ENCODE data around the gene UBXN1. TPM values are rescaled to one million over a fixed set of nuclear protein-coding genes. Genes with fewer than 3 reads are reported as not detected.

UBXN1 gene
- total RNA-seq, 2 experiments from 2014 or later: 135 to 136 TPM

DNA sequence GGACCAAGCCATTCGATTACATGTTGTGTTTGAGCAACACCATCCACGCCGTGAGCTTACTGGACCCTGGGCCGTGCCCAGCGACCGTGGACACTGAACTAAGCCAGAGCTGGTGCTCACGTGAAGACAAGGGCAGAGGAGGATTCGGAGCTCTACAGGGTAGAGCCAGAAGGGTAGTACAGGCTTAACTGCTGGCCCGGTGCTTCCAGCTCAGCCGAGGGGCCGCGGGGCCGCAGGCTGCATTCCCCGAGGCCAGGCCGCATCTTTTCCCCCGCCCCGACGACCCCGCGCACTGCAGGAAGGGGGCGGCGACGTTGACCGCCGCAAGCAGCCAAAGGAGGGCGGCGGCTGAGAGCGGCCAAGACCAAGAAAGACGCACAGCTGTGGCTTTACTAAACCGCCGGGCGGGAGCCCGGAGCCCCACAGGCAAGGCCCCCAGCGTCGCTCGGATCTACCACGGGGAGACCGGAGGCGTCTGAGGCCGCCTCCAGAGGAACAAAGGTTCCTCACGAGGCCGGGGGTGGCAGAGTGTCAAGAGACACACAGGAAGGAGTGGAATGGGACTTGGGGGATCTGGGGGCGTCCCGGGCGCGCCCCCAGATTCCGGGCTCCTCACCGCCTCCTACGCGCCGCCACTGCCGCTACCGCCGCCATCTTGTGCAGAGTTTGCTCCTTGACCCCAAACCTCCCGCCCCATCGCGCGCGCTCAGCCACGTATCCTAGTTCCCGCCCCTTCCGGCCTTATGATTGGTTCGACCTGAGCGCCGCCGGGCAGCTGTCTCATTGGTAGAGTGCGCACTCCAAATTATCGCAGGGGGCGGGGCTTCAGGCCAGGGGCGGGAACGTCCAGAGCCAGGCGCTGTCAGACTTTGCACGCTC, 32.7 kb downstream of the UBXN1 start, which contains the start of gene GANAB:
TSS of gene GANAB (minus strand) at position 668 of the 879 bp plus-strand sequence. CDS start at position 654, 14 bp downstream.
- peak within 1 kb of the TSS; percentile 99 for H3K4me3 Mint-ChIP-seq
- peaks cover 24% of the 10 kb centered on the region for H3K4me1 Mint-ChIP-seq
- H3K27me3 Mint-ChIP-seq: no peaks in the 10 kb centered on the region
- POLR2A ChIA-PET: interaction anchor here (0.6 to 7.3 kb wide), 19 partner anchors 9 to 195 kb away, joined by 3 to 76 read pairs (median 7); partner anchors contain the start of genes B3GAT3, C11orf98, CSKMT and EEF1G
- peak within 1 kb of the TSS; percentile 96 for H3K27ac Mint-ChIP-seq
- DNase-seq: peak; percentile 96
- peaks cover 8% of the 10 kb centered on the region for H3K36me3 Mint-ChIP-seq
- peak; percentile 98 for ATAC-seq (ENCODE audit: low read depth)
- H3K9me3 Mint-ChIP-seq: no peaks in the 10 kb centered on the region

GRCh38 chr11:62645671-62645945, 33.3 kb downstream of the UBXN1 start:
- no peaks in the 10 kb centered on the region for H3K27me3 Mint-ChIP-seq
- H3K4me1 Mint-ChIP-seq: peaks cover 29% of the 10 kb centered on the region
- DNase-seq: no peak
- H3K4me3 Mint-ChIP-seq: peak overlapping the region; percentile 99
- H3K36me3 Mint-ChIP-seq: peaks cover 7% of the 10 kb centered on the region
- POLR2A ChIA-PET: interaction anchor here (0.7 to 7.3 kb wide), 16 partner anchors 8 to 195 kb away, joined by 3 to 76 read pairs (median 10); partner anchors contain the start of genes B3GAT3, C11orf98, CSKMT and EEF1G
- H3K9me3 Mint-ChIP-seq: no peaks in the 10 kb centered on the region
- ATAC-seq (ENCODE audit: low read depth): no peak
- peak overlapping the region; percentile 96 for H3K27ac Mint-ChIP-seq

DNA sequence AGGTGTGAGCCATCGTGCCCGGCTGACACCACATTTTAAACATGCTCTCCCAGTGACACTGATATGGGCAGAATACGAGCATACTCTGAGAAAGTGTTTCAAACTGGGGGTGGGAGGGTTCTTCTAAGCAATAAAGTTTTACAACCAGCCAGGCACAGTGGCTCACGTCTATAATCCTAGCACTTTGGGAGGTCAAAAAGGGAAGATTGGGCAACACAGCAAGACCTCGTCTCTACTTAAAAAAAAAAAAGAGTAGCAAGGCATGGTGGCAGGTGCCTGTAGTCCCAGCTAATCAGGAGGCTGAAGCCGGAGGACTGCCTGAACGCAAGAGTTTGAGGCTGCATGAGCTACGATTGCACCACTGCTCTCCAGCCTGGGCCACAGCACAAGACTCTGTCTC, 34.7 kb downstream of the UBXN1 start:
- Mint-ChIP-seq H3K9me3 (no peaks in the 10 kb centered on the region), H3K36me3 (peaks cover 15% of the 10 kb centered on the region), H3K27me3 (no peaks in the 10 kb centered on the region), H3K4me3 (peak overlapping the region; percentile 39), H3K4me1 (peaks cover 38% of the 10 kb centered on the region), H3K27ac (no peak overlapping the region)
- DNase-seq (no peak), ATAC-seq (ENCODE audit: low read depth) (no peak)
- POLR2A ChIA-PET: interaction anchor here (0.7 to 7.3 kb wide), 6 partner anchors 9 to 109 kb away, joined by 3 to 76 read pairs (median 10); partner anchors contain the start of genes B3GAT3, C11orf98, CSKMT and INTS5

DNA sequence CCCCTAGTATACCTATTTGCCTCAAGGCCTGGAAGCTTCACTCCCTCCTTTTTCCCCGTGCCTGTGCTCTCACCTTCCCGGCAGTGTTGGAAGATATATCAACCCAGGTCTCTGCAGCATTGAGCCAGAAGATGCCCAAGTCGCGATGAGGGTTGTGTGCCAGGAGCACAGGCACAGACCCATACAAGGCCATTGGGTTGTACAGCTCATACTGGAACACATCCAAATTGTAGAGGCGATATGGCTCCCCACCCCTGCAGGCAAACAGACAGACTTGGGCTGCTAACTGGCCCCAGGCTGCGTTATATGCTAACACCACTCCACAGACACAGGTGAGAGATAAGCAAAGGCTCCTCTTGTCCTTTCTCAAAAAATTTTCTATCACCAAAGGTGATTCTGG, 46.4 kb downstream of the UBXN1 start:
- H3K4me3 Mint-ChIP-seq: no peak overlapping the region
- no peaks in the 10 kb centered on the region for H3K27me3 Mint-ChIP-seq
- no peak for ATAC-seq (ENCODE audit: low read depth)
- no peak overlapping the region for H3K27ac Mint-ChIP-seq
- POLR2A ChIA-PET: interaction anchor here (1.0 to 1.6 kb wide), 3 partner anchors 8 to 13 kb away, joined by 3 to 5 read pairs (median 4); no protein-coding TSS in a partner anchor
- peaks cover 54% of the 10 kb centered on the region for H3K36me3 Mint-ChIP-seq
- no peak for DNase-seq
- H3K4me1 Mint-ChIP-seq: peaks cover 15% of the 10 kb centered on the region
- H3K9me3 Mint-ChIP-seq: no peaks in the 10 kb centered on the region

DNA sequence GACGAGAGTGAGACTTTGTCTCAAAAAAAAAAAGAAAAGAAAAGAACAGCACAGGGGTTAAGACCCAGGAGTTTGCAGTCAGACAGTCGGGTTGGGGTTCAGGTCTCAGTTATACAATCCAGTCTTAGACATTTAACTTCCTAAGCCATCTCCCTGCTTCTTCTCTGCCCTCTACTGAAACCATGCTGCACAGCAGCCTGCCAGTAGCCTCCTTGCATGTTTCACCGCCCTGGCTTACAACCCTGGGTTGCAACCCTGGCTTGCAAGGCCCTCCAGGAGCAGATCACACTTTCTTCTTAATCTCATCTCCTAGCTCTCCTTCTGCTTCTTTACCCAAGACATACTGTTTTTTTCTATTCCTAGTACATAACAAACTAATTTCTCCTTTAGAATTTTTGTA, 51.2 kb downstream of the UBXN1 start:
- peaks cover 4% of the 10 kb centered on the region for H3K4me1 Mint-ChIP-seq
- H3K27ac Mint-ChIP-seq: peak overlapping the region; percentile 66
- ATAC-seq (ENCODE audit: low read depth) (peak; percentile 40), DNase-seq (no peak)
- H3K27me3 Mint-ChIP-seq: no peaks in the 10 kb centered on the region
- POLR2A ChIA-PET: interaction anchor here (1.3 kb wide), 1 partner anchor 37 kb away, joined by 3 read pairs; the partner anchor contains the start of genes C11orf98 and CSKMT
- H3K36me3 Mint-ChIP-seq: peaks cover 31% of the 10 kb centered on the region
- H3K9me3 Mint-ChIP-seq: no peaks in the 10 kb centered on the region
- H3K4me3 Mint-ChIP-seq: no peak overlapping the region

Other genes with a start within 250 kb of the UBXN1 start
- gene AHNAK, start 132.3 kb downstream of the UBXN1 start, total RNA-seq: 100 to 1,000 TPM; 278 to 344 TPM
- gene EEF1G, start 105.2 kb downstream of the UBXN1 start, total RNA-seq: 1,000 to 10,000 TPM; 1,132 to 1,152 TPM
- gene TUT1, start 87.5 kb downstream of the UBXN1 start, total RNA-seq: 10 to 100 TPM; 27.2 to 38.2 TPM
- 100 to 1,000 TPM; 231 to 233 TPM for gene MTA2, start 77.2 kb downstream of the UBXN1 start, total RNA-seq
- gene EML3, start 66.3 kb downstream of the UBXN1 start, total RNA-seq: 100 to 1,000 TPM; 183 to 185 TPM
- gene ROM1, start 65.8 kb downstream of the UBXN1 start, total RNA-seq: 1 to 10 TPM; 1.4 to 2.4 TPM
- gene B3GAT3, start 57.1 kb downstream of the UBXN1 start, total RNA-seq: 10 to 100 TPM; 76.1 to 87.0 TPM
- gene GANAB, start 32.5 kb downstream of the UBXN1 start, total RNA-seq: 100 to 1,000 TPM; 291 to 300 TPM
- 10 to 100 TPM; 30.1 to 30.2 TPM for gene INTS5, start 25.8 kb downstream of the UBXN1 start, total RNA-seq
- gene C11orf98, start 13.9 kb downstream of the UBXN1 start, total RNA-seq: 100 to 1,000 TPM in 1 of 2 experiments, 10 to 100 TPM in 1; 99.9 to 104 TPM
- 10 to 100 TPM; 23.3 to 27.3 TPM for gene CSKMT, start 13.8 kb downstream of the UBXN1 start, total RNA-seq
- gene UQCC3, start 7.4 kb downstream of the UBXN1 start, total RNA-seq: 1 to 10 TPM; 6.7 to 6.8 TPM
- 10 to 100 TPM; 23.5 to 23.6 TPM for gene LBHD1, start 6.8 kb downstream of the UBXN1 start, total RNA-seq
- under 1 TPM; 0.19 to 0.23 TPM for gene LRRN4CL, start 10.5 kb upstream of the UBXN1 start, total RNA-seq
- gene BSCL2, start 28.4 kb upstream of the UBXN1 start, total RNA-seq: 10 to 100 TPM; 29.9 to 39.4 TPM
- not detected for gene GNG3, start 28.6 kb upstream of the UBXN1 start, total RNA-seq
- gene HNRNPUL2, start 48.4 kb upstream of the UBXN1 start, total RNA-seq: 10 to 100 TPM; 67.9 to 72.5 TPM
- 10 to 100 TPM; 49.5 to 56.4 TPM for gene TTC9C, start 49.4 kb upstream of the UBXN1 start, total RNA-seq
- 10 to 100 TPM; 14.0 to 17.1 TPM for gene ZBTB3, start 75.1 kb upstream of the UBXN1 start, total RNA-seq
- 10 to 100 TPM; 79.1 to 84.6 TPM for gene POLR2G, start 82.5 kb upstream of the UBXN1 start, total RNA-seq
- 10 to 100 TPM; 20.6 to 22.2 TPM for gene TAF6L, start 92.3 kb upstream of the UBXN1 start, total RNA-seq
- 10 to 100 TPM; 48.7 to 52.2 TPM for gene TMEM179B, start 108.3 kb upstream of the UBXN1 start, total RNA-seq
- gene TMEM223, start 112.9 kb upstream of the UBXN1 start, total RNA-seq: 10 to 100 TPM; 14.0 to 15.2 TPM
- gene NXF1, start 126.4 kb upstream of the UBXN1 start, total RNA-seq: 100 to 1,000 TPM; 124 to 131 TPM
- 10 to 100 TPM; 43.4 to 44.3 TPM for gene STX5, start 153.0 kb upstream of the UBXN1 start, total RNA-seq
- not detected for gene TEX54, start 153.8 kb upstream of the UBXN1 start, total RNA-seq
- gene WDR74, start 160.5 kb upstream of the UBXN1 start, total RNA-seq: 10 to 100 TPM; 75.2 to 78.0 TPM
- gene SLC3A2, start 201.8 kb upstream of the UBXN1 start, total RNA-seq: 100 to 1,000 TPM; 222 to 228 TPM
- not detected for gene CHRM1, start 242.3 kb upstream of the UBXN1 start, total RNA-seq